ENCODE results near the gene ROBO2. TPM values are rescaled to one million over a fixed set of nuclear protein-coding genes. Genes with fewer than 3 reads are reported as not detected.

The ROBO2 gene
- total and polyA plus RNA-seq, 2 donors from 2014 or later = 1.3 to 1.6 TPM

- Histone ChIP-seq H3K27me3 (ENCODE audit: control insufficient read depth, insufficient read depth, low read length) (no peaks in the 10 kb centered on the region), H3K9ac (ENCODE audit: low read length in 3 of 3) (no peak overlapping the region), H3K27ac (ENCODE audit: low read depth in 2 of 2, low read length in 2 of 2) (no peak overlapping the region), H3K9me3 (ENCODE audit: control insufficient read depth in 2 of 3, insufficient read depth in 1 of 3, low read length in 3 of 3) (no peaks in the 10 kb centered on the region), H3K4me3 (ENCODE audit: low read length in 3 of 3) (no peak overlapping the region), H3K36me3 (ENCODE audit: control insufficient read depth in 2 of 3, insufficient read depth in 3 of 3, low read length in 3 of 3) (no peaks in the 10 kb centered on the region), H3K4me1 (ENCODE audit: control insufficient read depth in 2 of 3, insufficient read depth in 2 of 3, low read depth in 1 of 3, low read length in 3 of 3) (no peaks in the 10 kb centered on the region)
- no peak for DNase-seq
- intact Hi-C loops (cut with DNase I) = no loop called here
- no peak for FAIRE-seq
- no peak for TF ChIP-seq CTCF (IDR thresholded peaks at IDR 0.05; ENCODE audit: borderline replicate concordance, extremely low read depth, insufficient read depth)
Observed at GRCh38 chr3:77553240-77553639, 513.3 kb downstream of the ROBO2 start.

DNA sequence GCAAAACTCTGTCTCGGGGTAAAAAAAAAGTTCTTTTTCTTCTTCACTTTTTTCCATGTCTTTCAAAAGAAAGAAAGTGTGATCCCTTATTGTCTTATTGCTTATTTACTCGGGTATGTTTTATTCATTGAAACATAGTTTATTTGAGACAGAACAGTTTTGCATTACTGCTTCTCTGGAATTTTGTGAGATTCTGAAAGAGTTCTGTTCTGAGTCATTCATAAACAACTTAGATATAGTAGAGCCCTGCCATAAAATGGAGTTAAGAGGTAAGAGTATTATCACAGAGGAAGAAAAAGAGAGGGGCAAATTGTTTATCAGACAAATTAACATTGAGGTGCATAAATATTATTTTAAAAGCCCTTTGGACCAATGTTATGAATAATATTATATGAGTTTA, 522.2 kb downstream of the ROBO2 start:
- Histone ChIP-seq H3K4me1 (ENCODE audit: control insufficient read depth in 2 of 3, insufficient read depth in 2 of 3, low read depth in 1 of 3, low read length in 3 of 3) (no peaks in the 10 kb centered on the region), H3K9me3 (ENCODE audit: control insufficient read depth in 2 of 3, insufficient read depth in 1 of 3, low read length in 3 of 3) (no peaks in the 10 kb centered on the region), H3K36me3 (ENCODE audit: control insufficient read depth in 2 of 3, insufficient read depth in 3 of 3, low read length in 3 of 3) (peaks cover 0 to 4% (median 0%) of the 10 kb centered on the region in 3 donors), H3K9ac (ENCODE audit: low read length in 3 of 3) (no peak overlapping the region), H3K27ac (ENCODE audit: low read depth in 2 of 2, low read length in 2 of 2) (no peak overlapping the region), H3K4me3 (ENCODE audit: low read length in 3 of 3) (no peak overlapping the region), H3K27me3 (ENCODE audit: control insufficient read depth, insufficient read depth, low read length) (no peaks in the 10 kb centered on the region)
- FAIRE-seq = no peak
- no peak for DNase-seq
- no peak for TF ChIP-seq CTCF (IDR thresholded peaks at IDR 0.05; ENCODE audit: borderline replicate concordance, extremely low read depth, insufficient read depth)
- intact Hi-C loops (cut with DNase I) = no loop called here

DNA sequence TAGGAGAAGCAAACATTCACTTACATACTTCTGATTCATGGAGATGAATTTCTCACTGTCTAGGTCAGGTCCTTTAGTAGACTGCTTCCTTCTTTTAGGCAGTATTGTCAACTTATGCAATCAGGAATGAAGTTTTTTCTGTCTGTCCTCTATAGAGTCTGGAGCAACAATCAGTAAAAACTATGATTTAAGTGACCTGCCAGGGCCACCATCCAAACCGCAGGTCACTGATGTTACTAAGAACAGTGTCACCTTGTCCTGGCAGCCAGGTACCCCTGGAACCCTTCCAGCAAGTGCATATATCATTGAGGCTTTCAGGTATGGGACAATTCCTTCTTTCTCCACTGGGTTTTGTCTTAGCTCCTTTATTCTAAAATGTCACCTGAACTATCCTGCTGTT, 523.1 kb downstream of the ROBO2 start:
- Histone ChIP-seq H3K27me3 (ENCODE audit: control insufficient read depth, insufficient read depth, low read length) (no peaks in the 10 kb centered on the region), H3K36me3 (ENCODE audit: control insufficient read depth in 2 of 3, insufficient read depth in 3 of 3, low read length in 3 of 3) (peaks cover 0 to 4% (median 0%) of the 10 kb centered on the region in 3 donors), H3K4me3 (ENCODE audit: low read length in 3 of 3) (no peak overlapping the region), H3K9me3 (ENCODE audit: control insufficient read depth in 2 of 3, insufficient read depth in 1 of 3, low read length in 3 of 3) (no peaks in the 10 kb centered on the region), H3K9ac (ENCODE audit: low read length in 3 of 3) (no peak overlapping the region), H3K27ac (ENCODE audit: low read depth in 2 of 2, low read length in 2 of 2) (no peak overlapping the region), H3K4me1 (ENCODE audit: control insufficient read depth in 2 of 3, insufficient read depth in 2 of 3, low read depth in 1 of 3, low read length in 3 of 3) (no peaks in the 10 kb centered on the region)
- intact Hi-C loops (cut with DNase I) = no loop called here
- no peak for TF ChIP-seq CTCF (IDR thresholded peaks at IDR 0.05; ENCODE audit: borderline replicate concordance, extremely low read depth, insufficient read depth)
- FAIRE-seq (no peak), DNase-seq (no peak)

DNA sequence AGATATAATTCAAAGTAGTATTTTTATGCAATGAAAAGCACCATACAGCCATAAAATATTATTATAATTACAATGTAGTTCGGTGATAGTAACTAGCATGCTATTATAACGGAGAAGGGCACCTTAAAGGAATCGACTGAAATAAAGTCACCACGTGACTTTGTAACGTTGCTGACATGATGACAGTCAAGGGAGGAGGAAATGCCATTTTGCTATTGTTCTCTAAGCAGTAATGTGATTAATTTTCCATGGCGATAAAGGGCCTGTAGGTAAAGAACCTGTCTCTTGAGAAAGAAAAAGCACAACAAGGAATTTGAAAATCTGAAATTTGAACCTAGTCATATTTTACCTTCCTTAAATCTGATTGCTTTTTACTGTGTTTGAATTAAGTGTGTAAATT, 526.2 kb downstream of the ROBO2 start:
- intact Hi-C loops (cut with DNase I) = no loop called here
- Histone ChIP-seq H3K4me1 (ENCODE audit: control insufficient read depth in 2 of 3, insufficient read depth in 2 of 3, low read depth in 1 of 3, low read length in 3 of 3) (no peaks in the 10 kb centered on the region), H3K36me3 (ENCODE audit: control insufficient read depth in 2 of 3, insufficient read depth in 3 of 3, low read length in 3 of 3) (no peaks in the 10 kb centered on the region), H3K27ac (ENCODE audit: low read depth in 2 of 2, low read length in 2 of 2) (no peak overlapping the region), H3K27me3 (ENCODE audit: control insufficient read depth, insufficient read depth, low read length) (no peaks in the 10 kb centered on the region), H3K9ac (ENCODE audit: low read length in 3 of 3) (no peak overlapping the region), H3K4me3 (ENCODE audit: low read length in 3 of 3) (no peak overlapping the region), H3K9me3 (ENCODE audit: control insufficient read depth in 2 of 3, insufficient read depth in 1 of 3, low read length in 3 of 3) (no peaks in the 10 kb centered on the region)
- DNase-seq = no peak
- no peak for FAIRE-seq
- TF ChIP-seq CTCF (IDR thresholded peaks at IDR 0.05; ENCODE audit: borderline replicate concordance, extremely low read depth, insufficient read depth) = no peak
